Inflammatory macrophage treated with lipopolysaccharide for 4 hours (primary cell): Measurements from ENCODE around the gene SIGLEC1.

Source experiments
- DNase-seq: peaks from one replicate; pipeline ENCODE4 v3.0.0-alpha.2; 2020

SIGLEC1 gene

DNA sequence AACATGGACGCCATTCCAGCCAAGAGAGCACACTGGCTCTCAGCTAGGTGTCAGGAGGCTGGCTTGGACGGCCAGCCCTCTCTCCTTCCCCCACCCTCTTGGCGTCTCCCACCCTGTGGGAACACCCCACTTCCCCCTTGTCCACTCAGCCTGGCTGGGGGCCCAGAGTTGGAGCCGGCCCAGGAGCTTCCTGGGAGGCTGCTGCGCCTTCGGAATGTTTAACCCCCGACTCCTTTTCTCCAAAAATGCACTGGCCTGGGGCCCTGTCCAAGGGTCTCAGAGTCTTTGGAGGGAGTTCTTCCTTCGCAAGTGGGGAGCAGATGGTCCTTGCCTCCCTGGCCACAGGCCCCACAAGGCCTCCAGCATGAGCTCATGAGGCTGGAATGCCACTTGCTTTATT is 34.7 kb downstream of the SIGLEC1 start:
- DNase-seq, result no peak

- DNase-seq, result no peak
Measured at GRCh38 chr20:3674995-3675900, 37.2 kb downstream of the SIGLEC1 start.

DNA sequence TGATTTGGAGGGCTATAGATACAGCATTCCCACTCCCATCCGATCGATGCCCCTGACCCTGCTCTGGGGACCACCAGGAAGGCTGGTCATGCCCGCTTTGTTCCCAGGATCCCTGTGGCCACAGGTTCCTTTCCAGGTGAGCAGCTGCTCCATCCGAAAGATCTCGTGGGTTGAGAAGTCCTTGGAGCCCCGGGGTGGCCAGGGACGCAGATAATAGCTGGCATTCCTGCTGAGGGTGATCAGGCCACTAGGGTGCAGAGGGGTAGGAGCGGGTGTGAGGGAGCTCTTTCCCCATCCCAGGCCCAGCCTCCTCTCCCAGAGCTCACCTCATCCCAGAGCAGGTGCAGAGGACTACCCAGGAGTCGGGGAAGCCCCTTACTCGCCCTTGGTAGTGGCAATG is 38.0 kb downstream of the SIGLEC1 start:
- no peak for DNase-seq

- DNase-seq, result no peak
Measured at GRCh38 chr20:3673221-3674070, 39.0 kb downstream of the SIGLEC1 start.

DNA sequence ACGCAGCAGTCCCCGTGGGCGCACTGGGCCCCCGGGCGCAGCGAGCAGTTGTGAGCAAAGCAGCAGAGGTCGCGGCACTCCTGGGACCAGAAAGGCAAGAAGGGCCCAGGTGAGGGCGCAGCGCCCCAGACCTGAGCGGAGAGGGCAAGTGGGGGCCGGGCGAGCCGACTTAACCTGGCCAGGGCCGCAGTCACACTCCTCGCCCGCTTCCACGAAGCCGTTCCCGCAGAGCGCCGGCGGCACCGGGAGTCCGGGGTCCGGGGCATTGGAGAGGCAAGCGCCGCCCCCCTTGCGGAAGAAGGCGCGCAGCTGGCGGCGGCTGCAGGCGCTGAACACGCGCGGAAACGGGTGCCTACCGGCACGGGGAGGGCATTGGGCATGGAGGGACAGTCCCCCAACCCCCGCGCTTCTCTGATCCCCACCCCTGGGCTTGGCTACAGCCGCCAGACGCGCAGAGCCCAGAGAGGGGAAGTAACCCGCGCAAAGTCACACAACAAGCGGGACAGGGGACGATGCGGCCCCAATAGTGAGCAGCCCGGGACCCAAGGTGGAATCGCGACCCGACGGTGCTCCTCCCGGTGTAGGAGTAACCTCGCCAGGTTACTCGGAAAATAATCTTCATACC is 39.7 kb downstream of the SIGLEC1 start:
- peak; percentile 13 for DNase-seq

DNA sequence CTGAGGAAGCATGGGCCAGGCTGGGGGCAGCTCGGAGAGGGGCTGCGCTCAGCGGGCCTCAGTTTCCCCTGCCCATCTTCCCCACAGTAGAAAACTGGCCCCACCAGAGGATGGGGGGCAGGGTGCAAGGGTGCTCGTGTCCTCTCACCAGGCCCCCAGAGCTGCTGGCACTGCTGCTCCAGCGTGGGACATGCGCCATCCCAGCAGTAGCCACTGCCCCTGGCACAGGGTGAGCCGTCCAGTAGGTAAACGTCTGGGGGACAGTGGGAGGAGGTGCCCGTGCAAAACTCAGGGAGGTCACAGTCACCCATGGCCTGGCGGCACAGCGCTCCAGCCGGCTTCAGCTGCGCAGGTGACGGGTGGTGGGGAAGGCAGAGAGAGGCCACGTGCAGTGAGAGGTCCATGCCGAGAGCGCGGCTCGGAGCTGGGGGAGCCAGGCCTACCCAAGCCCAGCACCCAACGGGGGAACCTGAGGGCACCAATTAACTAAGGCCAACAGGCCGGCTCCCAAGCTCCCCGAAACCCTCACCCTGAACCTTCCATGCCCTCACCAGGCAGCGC is 40.3 kb downstream of the SIGLEC1 start:
- DNase-seq, result no peak

DNA sequence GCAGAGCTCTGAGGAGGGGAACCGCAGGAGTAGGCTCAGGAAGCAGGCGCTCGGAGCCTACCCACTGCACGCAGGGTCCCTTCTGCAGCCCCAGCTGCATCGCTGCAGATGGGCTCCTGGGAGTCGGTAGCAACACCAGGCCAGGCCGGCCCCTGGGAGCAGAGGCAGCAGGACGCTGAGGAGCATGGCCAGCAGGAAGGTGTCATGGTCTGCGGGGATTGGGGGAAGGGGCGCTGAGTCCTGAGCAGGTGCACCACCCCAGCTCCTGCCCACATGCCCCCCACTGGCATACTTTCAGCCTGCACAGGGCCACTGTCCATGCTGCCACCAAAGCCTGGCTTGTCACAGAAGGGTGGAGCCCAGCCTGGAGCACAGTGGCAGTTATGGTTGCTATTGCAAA is 41.5 kb downstream of the SIGLEC1 start:
- no peak for DNase-seq

DNA sequence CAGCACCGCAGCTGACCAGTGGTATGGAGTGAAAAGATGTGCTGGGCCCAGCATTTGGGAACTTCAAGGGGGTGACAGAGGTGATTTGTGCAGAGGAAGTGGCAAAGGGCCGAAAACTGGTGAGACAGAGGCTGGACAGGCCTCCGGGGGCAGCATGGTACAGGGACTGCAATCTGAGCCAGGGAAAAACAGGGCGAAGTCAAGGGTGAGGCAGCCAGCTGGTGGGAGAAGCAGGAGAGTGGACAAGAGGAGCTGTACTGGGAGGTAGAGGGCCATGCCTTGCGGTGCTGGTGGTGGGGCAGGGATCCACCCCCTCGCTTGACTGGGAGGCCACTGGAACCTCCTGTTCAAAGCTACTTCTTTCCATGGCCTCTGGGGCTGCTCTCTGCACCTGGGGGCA is 41.9 kb downstream of the SIGLEC1 start:
- DNase-seq, result no peak

DNA sequence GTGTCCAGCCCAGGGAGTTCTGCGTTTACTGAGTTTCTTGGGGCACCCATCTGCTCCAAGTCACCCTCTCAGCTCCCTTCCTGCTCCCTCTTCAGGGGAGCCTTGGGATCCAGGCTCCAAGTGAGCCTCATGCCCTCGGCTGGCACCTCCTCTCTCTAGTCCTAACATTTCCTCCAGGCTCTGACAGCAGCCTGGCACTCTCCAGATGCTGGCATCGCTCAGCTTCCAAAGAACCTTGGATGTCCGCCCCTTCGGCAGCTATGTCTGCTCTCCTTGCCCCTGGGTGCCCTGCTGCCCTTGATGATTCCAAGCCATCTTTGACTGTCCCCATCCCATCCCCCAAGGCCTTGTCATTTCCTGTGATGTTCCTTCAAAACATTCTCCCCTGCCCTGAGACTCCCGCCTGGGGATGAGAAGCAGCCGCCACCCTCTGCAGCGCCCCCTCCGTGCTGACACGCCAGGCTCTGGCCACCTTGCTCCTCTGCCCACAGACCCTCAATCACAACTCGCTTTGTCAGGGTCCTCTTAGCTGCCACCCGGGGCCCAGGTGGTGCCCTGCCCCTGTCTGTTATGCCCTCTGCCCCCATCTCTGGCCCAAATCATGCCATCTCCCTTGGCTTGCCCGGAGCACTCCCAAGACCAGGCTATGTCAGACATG is 42.6 kb downstream of the SIGLEC1 start:
- no peak for DNase-seq

DNA sequence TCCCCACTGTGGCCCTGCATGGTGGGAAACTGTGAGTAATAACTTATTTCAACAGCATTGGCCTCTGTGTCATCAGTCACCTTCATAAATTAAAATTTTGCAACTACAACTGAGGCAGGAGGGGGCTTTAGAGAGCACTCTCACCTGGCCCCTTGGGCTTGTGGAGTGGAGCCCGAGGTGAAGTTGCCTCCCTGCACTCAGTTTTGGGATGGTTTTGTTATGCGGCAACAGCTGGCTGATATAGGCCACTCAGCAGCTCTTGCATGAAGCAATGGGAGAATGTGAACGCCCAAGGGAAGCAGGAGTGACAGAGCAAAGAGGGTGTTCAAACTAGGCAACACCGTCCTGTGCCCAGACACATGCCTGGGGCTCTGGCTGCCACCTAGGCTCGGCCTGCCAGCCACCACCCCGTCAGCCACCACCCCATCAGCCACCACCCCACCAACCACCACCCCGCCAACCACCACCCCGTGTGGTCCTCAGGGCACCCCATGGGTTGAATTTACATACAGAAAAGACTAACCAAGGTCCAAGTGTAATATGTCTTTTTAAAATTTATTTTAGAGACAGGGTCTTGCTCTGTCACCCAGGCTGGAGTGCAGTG is 44.9 kb downstream of the SIGLEC1 start:
- no peak for DNase-seq

- DNase-seq, result no peak
Measured at GRCh38 chr20:3663858-3664257, 48.5 kb downstream of the SIGLEC1 start.

GRCh38 chr20:3663031-3663701 is 49.2 kb downstream of the SIGLEC1 start, which contains the start of gene GFRA4:
Gene GFRA4, minus strand, starts transcription at chr20:3663399. Its CDS starts 0 bp downstream, at chr20:3663399.
- no peak for DNase-seq
